T-cell (primary cell): ENCODE results near the gene STX7. TPM values are rescaled to one million over a fixed set of nuclear protein-coding genes. Genes with fewer than 3 reads are reported as not detected.
A peak's percentile ranks its signal among the peaks of the same experiment; 100 is the strongest.

Experiments
- ATAC-seq, 4 experiments: fragments of 200-7000 bp in 3 of 4; fragments of 150-1000 bp in 1 of 4; cut with Tn5 transposase; replicated peaks in 1 of 4; 1 replicate in 3 of 4; 2 replicates in 1 of 4; pipeline ENCODE4 v1.10.0; 2021; ENCODE audit warnings: moderate library complexity in 3 of 4, mild to moderate bottlenecking in 2 of 4, moderate number of reproducible peaks in 1 of 4
- CTCF ChIA-PET, 2 donors: fragments of 300-600 bp; sonication (Branson Sonifier 250); formaldehyde crosslinking; loops; one replicate each; lab custom pipeline; 2022; ENCODE audit warnings: antibody characterized with exemption in 2 of 2; lab: Charles Lee
- POLR2A ChIA-PET, 2 donors: fragments of 300-600 bp; sonication (Branson Sonifier 250); formaldehyde crosslinking; loops; one replicate each; lab custom pipeline; 2022; ENCODE audit warnings: antibody characterized with exemption in 2 of 2; lab: Charles Lee
- DNase-seq, 35 experiments: peaks; one replicate each; pipeline versions ENCODE4 v3.0.0 to v3.0.0-alpha.2; 2013 to 2023
- H3K27ac ChIP-seq: one replicate; pipeline ENCODE4 v1.5.1; 2013; ENCODE audit warnings: low read length
- H3K27me3 ChIP-seq, 2 experiments: replicated peaks in 1 of 2; 1 replicate in 1 of 2; 2 replicates in 1 of 2; pipeline versions ENCODE4 v1.6.1 to v1.7.0; 2013; ENCODE audit warnings: low read length in 1 of 2, mixed read lengths in 1 of 2; ENCODE audit not compliant: control insufficient read depth in 2 of 2, insufficient read depth in 2 of 2; ENCODE audit errors: extremely low read depth in 1 of 2
- H3K36me3 ChIP-seq, 2 donors: 1 replicate in 1 of 2; 2 replicates in 1 of 2; pipeline versions ENCODE4 v1.6.1 to v1.7.0; 2013; ENCODE audit warnings: low read length in 1 of 2; ENCODE audit not compliant: control insufficient read depth in 2 of 2, insufficient read depth in 1 of 2; ENCODE audit errors: extremely low read depth in 1 of 2
- H3K4me1 ChIP-seq, 2 experiments: 1 replicate in 1 of 2; 2 replicates in 1 of 2; pipeline versions ENCODE4 v1.6.1 to v1.7.0; 2013; ENCODE audit warnings: low read length in 2 of 2, mixed read lengths in 1 of 2; ENCODE audit not compliant: insufficient read depth in 2 of 2, control insufficient read depth in 1 of 2; ENCODE audit errors: extremely low read depth in 1 of 2
- H3K4me3 ChIP-seq, 2 donors: 1 replicate in 1 of 2; 2 replicates in 1 of 2; pipeline versions ENCODE4 v1.5.1 to v1.7.0; 2013; ENCODE audit warnings: mild to moderate bottlenecking in 2 of 2, low read length in 1 of 2, moderate library complexity in 1 of 2; ENCODE audit not compliant: control insufficient read depth in 1 of 2; ENCODE audit errors: extremely low read depth in 1 of 2
- H3K9me3 ChIP-seq: 2 replicates; pipeline ENCODE4 v1.7.0; 2013
- H3K27ac Mint-ChIP-seq, 2 donors: one replicate each; pipeline ENCODE4 v1.8.0; 2020 to 2021; ENCODE audit warnings: mild to moderate bottlenecking in 2 of 2, mixed read lengths in 2 of 2
- H3K27me3 Mint-ChIP-seq, 2 donors: one replicate each; pipeline ENCODE4 v1.8.0; 2021 to 2022; ENCODE audit warnings: mixed read lengths in 2 of 2
- H3K36me3 Mint-ChIP-seq: one replicate; pipeline ENCODE4 v1.8.0; 2021; ENCODE audit warnings: mixed read lengths
- H3K4me1 Mint-ChIP-seq, 3 donors: one replicate each; pipeline ENCODE4 v1.8.0; 2020 to 2022; ENCODE audit warnings: mixed read lengths in 3 of 3, mild to moderate bottlenecking in 1 of 3
- H3K4me3 Mint-ChIP-seq, 3 donors: one replicate each; pipeline ENCODE4 v1.8.0; 2020 to 2022; ENCODE audit warnings: mild to moderate bottlenecking in 3 of 3, mixed read lengths in 3 of 3, moderate library complexity in 3 of 3
- H3K9me3 Mint-ChIP-seq, 3 donors: one replicate each; pipeline ENCODE4 v1.8.0; 2020 to 2022; ENCODE audit warnings: mixed read lengths in 3 of 3
- WGBS: methylation state at CpG from one replicate; pipeline ENCODE4 v1.1.5; 2013; ENCODE audit warnings: missing lambda C conversion rate; ENCODE audit not compliant: insufficient coverage; 5-methylcytosine and 5-hydroxymethylcytosine counted together
- total RNA-seq, 35 experiments: library from RNA in 6 of 35; stranded (reverse) in 6 of 35; fragments of 120-200 nt in 1 of 35; gene quantifications; one replicate each; pipeline versions ENCODE4 v1.2.1 to v1.2.4 and lab custom pipeline; 2013 to 2026

STX7 gene
- total RNA-seq, 5 donors from 2014 or later (not counting 1 experiment from before 2014, with no cell fraction given), result 13.3 to 27.4 (median 20.9) TPM

DNA sequence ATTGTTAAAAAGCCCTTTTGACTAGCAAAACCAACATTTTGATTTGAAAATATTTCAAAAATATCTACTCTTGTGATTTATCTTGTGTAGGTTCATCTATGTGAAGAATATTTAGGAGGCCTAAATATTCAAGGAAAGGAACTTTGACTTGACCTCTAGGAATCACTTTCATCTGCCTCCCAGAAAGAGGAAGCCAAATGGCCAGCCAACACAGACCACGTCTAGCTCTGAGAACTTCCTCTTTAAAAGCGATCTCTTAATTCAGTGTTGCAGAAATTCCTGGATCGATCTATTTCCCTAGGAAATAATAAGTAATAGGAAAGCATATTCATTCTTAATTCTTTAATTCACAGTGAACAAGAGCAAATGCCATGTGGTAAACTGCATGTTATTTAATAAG lies 102.1 kb downstream of the STX7 start:
- peaks cover 29 to 34% of the 10 kb centered on the region in 2 donors for H3K27me3 Mint-ChIP-seq
- no peaks in the 10 kb centered on the region for H3K4me1 ChIP-seq
- H3K36me3 ChIP-seq, result no peaks in the 10 kb centered on the region
- no peaks in the 10 kb centered on the region for H3K36me3 Mint-ChIP-seq
- no peak overlapping the region for H3K27ac ChIP-seq
- no peaks in the 10 kb centered on the region for H3K9me3 ChIP-seq
- POLR2A ChIA-PET, result no interaction called here
- no peak for ATAC-seq
- H3K4me1 Mint-ChIP-seq, result no peaks in the 10 kb centered on the region
- CTCF ChIA-PET, result no interaction called here
- no CpG with 5 or more reads among the region's 3 CpGs for WGBS
- H3K27me3 ChIP-seq, result no peaks in the 10 kb centered on the region
- H3K9me3 Mint-ChIP-seq, result no peaks in the 10 kb centered on the region
- DNase-seq, result no peak
- H3K4me3 Mint-ChIP-seq, result no peak overlapping the region
- no peak overlapping the region for H3K27ac Mint-ChIP-seq
- no peak overlapping the region for H3K4me3 ChIP-seq

DNA sequence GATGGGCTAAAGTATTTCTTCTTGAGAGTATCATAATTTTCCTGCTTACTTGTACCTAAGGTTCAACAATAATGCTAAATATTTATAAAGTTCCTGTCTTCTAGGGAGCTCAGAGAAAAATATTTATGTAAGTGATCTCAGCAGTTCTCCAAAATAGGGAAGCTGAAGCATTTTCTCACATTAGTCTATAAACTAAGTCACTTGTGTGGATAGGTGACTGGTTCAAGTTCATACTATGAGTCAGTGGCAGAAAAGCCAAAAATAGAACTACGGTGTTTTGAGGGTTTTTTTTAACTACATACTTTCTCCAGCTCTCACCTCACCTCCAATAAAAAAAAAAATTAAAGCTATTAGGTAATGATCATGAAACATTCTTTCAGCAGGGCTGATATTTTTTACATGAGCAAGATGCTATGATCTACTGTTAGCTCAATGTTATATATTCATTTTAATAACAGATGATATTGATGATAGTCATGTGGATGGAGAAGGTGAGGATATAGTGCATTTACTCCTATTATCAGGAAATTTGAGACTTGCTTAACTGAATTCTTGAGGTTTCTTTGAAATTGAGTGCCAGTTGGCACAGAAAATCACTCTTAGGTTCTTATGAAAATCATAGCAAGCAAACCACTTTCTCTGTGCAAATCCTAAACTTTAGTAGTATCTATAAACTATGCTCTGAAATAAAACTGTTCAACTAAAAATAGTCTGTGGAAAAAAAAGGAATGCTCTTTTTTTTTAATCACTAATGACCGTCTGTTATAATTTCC lies 107.6 kb downstream of the STX7 start:
- Mint-ChIP-seq H3K4me3 (no peak overlapping the region), H3K27ac (no peak overlapping the region), H3K27me3 (peaks cover 42 to 60% of the 10 kb centered on the region in 2 donors), H3K9me3 (no peaks in the 10 kb centered on the region), H3K4me1 (peaks cover 5 to 13% (median 9%) of the 10 kb centered on the region in 3 donors), H3K36me3 (no peaks in the 10 kb centered on the region)
- ATAC-seq, result no peak
- H3K9me3 ChIP-seq, result no peaks in the 10 kb centered on the region
- H3K36me3 ChIP-seq, result no peaks in the 10 kb centered on the region
- H3K27me3 ChIP-seq, result peaks cover 16 to 18% of the 10 kb centered on the region in 2 experiments
- ChIA-PET CTCF (interaction anchor here in 1 of 2 donors (0.5 kb wide), 1 partner anchor 418 kb away, joined by 7 read pairs; no protein-coding TSS in a partner anchor), POLR2A (no interaction called here)
- H3K4me3 ChIP-seq, result no peak overlapping the region
- DNase-seq, result no peak
- no peak overlapping the region for H3K27ac ChIP-seq
- H3K4me1 ChIP-seq, result peaks cover 0 to 12% of the 10 kb centered on the region in 2 experiments
- no CpG with 5 or more reads among the region's 2 CpGs for WGBS

DNA sequence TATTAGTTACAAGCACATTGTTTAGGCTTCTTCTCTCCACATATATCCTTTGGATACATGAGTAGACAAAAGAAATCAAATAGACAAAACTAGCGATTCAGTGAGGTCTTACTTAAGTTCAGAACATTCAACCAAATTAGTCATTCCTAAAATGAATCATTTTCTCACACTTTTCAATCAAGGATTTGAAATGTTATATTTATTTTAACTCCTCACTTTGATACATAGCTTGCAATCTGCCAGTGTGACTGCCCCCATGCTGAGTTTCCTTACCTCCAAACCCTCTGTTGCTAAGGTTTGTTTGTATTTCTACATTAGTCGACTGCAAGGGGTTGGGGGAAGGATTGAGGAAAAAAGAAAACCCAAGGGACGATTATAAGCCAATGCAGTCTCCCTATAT lies 108.2 kb downstream of the STX7 start:
- H3K9me3 ChIP-seq, result no peaks in the 10 kb centered on the region
- ChIA-PET CTCF (interaction anchor here in 1 of 2 donors (0.5 kb wide), 1 partner anchor 418 kb away, joined by 7 read pairs; no protein-coding TSS in a partner anchor), POLR2A (no interaction called here)
- H3K36me3 ChIP-seq, result no peaks in the 10 kb centered on the region
- no peak overlapping the region for H3K4me3 ChIP-seq
- Mint-ChIP-seq H3K36me3 (no peaks in the 10 kb centered on the region), H3K27ac (no peak overlapping the region), H3K4me1 (peaks cover 6 to 16% (median 10%) of the 10 kb centered on the region in 3 donors), H3K9me3 (no peaks in the 10 kb centered on the region), H3K4me3 (no peak overlapping the region), H3K27me3 (peaks cover 48 to 66% of the 10 kb centered on the region in 2 donors)
- ATAC-seq, result no peak
- H3K27me3 ChIP-seq, result peaks cover 19 to 20% of the 10 kb centered on the region in 2 experiments
- DNase-seq, result no peak
- no peak overlapping the region for H3K27ac ChIP-seq
- peaks cover 0 to 12% of the 10 kb centered on the region in 2 experiments for H3K4me1 ChIP-seq
- WGBS, result no CpG with 5 or more reads among the region's 3 CpGs

DNA sequence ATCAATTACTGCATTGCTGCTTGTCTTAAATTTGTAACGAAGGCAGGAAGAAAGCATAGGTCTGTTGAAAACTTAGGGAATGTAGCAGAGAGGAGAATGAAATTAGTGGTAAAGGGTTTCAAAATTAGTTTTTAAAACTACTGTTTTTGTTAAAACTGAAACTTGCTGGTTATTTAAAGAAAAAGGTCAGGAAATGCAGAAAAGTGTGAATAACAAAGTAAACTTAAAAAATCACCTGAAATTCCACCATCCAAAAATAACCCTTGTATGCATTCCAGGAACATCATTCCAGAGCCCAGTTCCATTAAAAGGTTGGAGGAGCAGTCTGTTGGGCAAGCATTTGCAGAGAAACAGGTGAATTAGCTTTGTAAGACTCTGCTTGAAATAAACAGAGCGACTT lies 108.6 kb downstream of the STX7 start:
- no peaks in the 10 kb centered on the region for H3K36me3 ChIP-seq
- POLR2A ChIA-PET, result no interaction called here
- H3K4me3 Mint-ChIP-seq, result no peak overlapping the region
- DNase-seq, result no peak
- peaks cover 19 to 20% of the 10 kb centered on the region in 2 experiments for H3K27me3 ChIP-seq
- H3K27ac ChIP-seq, result no peak overlapping the region
- H3K9me3 ChIP-seq, result no peaks in the 10 kb centered on the region
- no peaks in the 10 kb centered on the region for H3K9me3 Mint-ChIP-seq
- H3K4me1 Mint-ChIP-seq, result peaks cover 6 to 16% (median 10%) of the 10 kb centered on the region in 3 donors
- no peaks in the 10 kb centered on the region for H3K36me3 Mint-ChIP-seq
- H3K27me3 Mint-ChIP-seq, result peaks cover 52 to 70% of the 10 kb centered on the region in 2 donors
- H3K27ac Mint-ChIP-seq, result no peak overlapping the region
- peaks cover 0 to 12% of the 10 kb centered on the region in 2 experiments for H3K4me1 ChIP-seq
- 40% methylated on average over 1 of the region's 2 CpGs for WGBS
- CTCF ChIA-PET, result no interaction called here
- ATAC-seq, result no peak
- H3K4me3 ChIP-seq, result no peak overlapping the region

DNA sequence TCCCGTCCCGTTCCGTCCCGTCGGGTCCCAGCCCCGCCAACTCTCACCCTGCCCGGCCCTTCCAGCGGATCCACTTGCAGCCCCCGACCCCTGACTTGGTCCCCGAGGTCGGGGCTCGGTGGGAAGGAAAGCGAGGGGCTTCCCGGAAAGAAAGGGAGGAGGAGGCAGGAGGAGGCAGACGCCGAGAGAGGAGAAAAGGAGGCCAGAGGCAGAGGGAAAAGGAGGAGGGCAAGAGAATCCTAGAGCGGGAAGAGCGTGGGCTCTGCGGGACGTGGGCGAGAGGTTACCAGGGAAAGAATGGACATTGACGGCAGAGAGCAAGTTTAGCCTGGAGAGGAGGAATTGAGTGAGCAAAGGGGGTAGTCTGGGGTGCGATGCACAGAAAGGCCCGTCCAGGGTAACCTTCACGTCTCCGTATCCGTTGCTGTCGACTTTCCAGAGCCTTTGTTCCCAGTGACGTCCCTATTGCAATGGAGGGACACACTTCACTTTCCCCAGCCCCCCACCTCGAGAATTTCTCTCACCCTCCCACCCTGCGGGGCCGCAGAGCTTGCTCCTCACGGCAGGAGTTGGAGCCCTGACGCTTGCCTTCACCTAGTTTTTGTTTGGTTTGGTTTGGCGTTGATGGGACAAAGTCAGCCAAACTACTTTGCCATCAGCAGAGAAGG lies 111.2 kb downstream of the STX7 start:
- CTCF ChIA-PET, result no interaction called here
- Mint-ChIP-seq H3K27me3 (peaks cover 48 to 61% of the 10 kb centered on the region in 2 donors), H3K9me3 (peaks cover 0 to 2% (median 0%) of the 10 kb centered on the region in 3 donors), H3K4me1 (peaks cover 6 to 16% (median 10%) of the 10 kb centered on the region in 3 donors), H3K4me3 (peak overlapping the region; percentile 41 to 53 (median 51)), H3K36me3 (no peaks in the 10 kb centered on the region), H3K27ac (no peak overlapping the region)
- ATAC-seq (no peak), DNase-seq (no peak)
- Histone ChIP-seq H3K36me3 (no peaks in the 10 kb centered on the region), H3K27me3 (peaks cover 19 to 24% of the 10 kb centered on the region in 2 experiments), H3K4me3 (peak overlapping the region in 1 of 2 donors; percentile 57), H3K9me3 (no peaks in the 10 kb centered on the region), H3K4me1 (peaks cover 0 to 12% of the 10 kb centered on the region in 2 experiments), H3K27ac (no peak overlapping the region)
- WGBS, result 19% methylated on average over 20 of the region's 35 CpGs
- POLR2A ChIA-PET, result no interaction called here

DNA sequence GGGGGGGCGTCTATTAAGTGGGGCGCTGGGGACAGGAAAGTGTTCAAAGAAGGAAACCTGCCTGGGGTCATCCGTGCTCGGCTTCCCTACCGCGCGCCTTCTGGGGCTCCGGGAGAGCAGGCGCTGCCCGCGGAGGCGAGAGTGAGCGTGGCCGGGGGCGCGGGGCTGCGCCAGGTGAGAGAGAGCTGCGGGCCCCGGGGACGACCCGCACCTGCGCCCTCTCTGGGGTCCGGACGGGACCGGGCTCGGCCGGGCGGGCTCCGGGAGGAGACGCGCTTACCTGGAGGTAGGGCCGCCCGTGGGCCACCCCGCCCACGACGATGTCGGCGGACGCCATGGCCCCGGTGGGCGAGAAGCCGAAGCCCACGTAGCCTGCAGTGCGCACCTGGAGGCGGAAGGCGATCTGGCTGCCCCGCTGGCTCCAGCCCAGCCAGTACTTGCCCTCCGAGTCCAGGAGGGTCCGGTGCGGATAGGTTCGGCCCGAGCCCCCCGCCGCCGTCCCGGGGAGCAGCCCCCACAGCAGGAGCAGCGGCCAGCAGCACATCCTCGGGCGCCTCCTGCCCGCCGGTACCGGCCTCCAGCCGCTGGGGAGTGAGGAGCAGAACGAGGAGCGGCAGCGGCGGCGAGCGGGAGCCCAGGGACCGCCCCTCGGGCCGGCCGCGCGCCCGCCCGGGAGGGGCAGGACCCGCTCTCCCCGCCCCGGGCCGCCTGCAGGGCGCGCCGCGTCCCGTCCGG lies 111.9 kb downstream of the STX7 start, which contains the start of gene MOXD1:
TSS of gene MOXD1 (minus strand) at position 593 of the 735 bp plus-strand sequence. CDS start at position 544, 49 bp downstream.
- no peak within 1 kb of the TSS for H3K27ac Mint-ChIP-seq
- peaks cover 53 to 58% of the 10 kb centered on the region in 2 donors for H3K27me3 Mint-ChIP-seq
- no peak for DNase-seq
- no peaks in the 10 kb centered on the region for H3K36me3 Mint-ChIP-seq
- peak within 1 kb of the TSS; percentile 41 to 72 (median 51) for H3K4me3 Mint-ChIP-seq
- WGBS, result 3% methylated on average over 85 of the region's 87 CpGs
- Histone ChIP-seq H3K27ac (no peak within 1 kb of the TSS), H3K4me3 (peak within 1 kb of the TSS in 1 of 2 donors; percentile 57), H3K27me3 (peaks cover 19 to 24% of the 10 kb centered on the region in 2 experiments), H3K9me3 (no peaks in the 10 kb centered on the region), H3K36me3 (no peaks in the 10 kb centered on the region), H3K4me1 (peaks cover 0 to 12% of the 10 kb centered on the region in 2 experiments)
- ChIA-PET CTCF (no interaction called here), POLR2A (no interaction called here)
- ATAC-seq, result peak in 3 of 4 experiments; percentile 19 to 36 (median 32)
- peaks cover 0 to 6% (median 3%) of the 10 kb centered on the region in 3 donors for H3K9me3 Mint-ChIP-seq
- H3K4me1 Mint-ChIP-seq, result peaks cover 6 to 16% (median 10%) of the 10 kb centered on the region in 3 donors
